Stomach (tissue), 9 donors: ENCODE measurements around the gene CCN5. TPM values are rescaled to one million over a fixed set of nuclear protein-coding genes. Genes with fewer than 3 reads are reported as not detected.

ENCODE experiments used
- DNase-seq, 2 donors: peaks; one replicate each; pipeline versions ENCODE4 v3.0.0 to v3.0.0-alpha.2; 2013 to 2019
- H3K27ac ChIP-seq, 5 donors: fragments of 200-600 bp in 4 of 5; sonication (generic) in 4 of 5; one replicate each; pipeline ENCODE4 v1.5.1; 2013 to 2019; ENCODE audit warnings: mild to moderate bottlenecking in 1 of 5, moderate library complexity in 1 of 5
- H3K27me3 ChIP-seq, 3 donors: fragments of 200-600 bp; sonication (generic); one replicate each; pipeline ENCODE4 v1.5.1; 2017 to 2019; ENCODE audit warnings: mixed run types in 1 of 3
- H3K36me3 ChIP-seq, 4 donors: fragments of 200-600 bp; sonication (generic); 1 replicate in 3 of 4; 2 replicates in 1 of 4; pipeline ENCODE4 v1.5.1; 2016 to 2019
- H3K4me1 ChIP-seq, 4 donors: fragments of 200-600 bp; sonication (generic); one replicate each; pipeline ENCODE4 v1.5.1; 2016 to 2019
- H3K4me3 ChIP-seq, 4 donors: fragments of 200-600 bp; sonication (generic) in 3 of 4; one replicate each; pipeline ENCODE4 v1.5.1; 2016 to 2019; ENCODE audit warnings: mild to moderate bottlenecking in 1 of 4
- H3K9me3 ChIP-seq, 4 donors: fragments of 200-600 bp; sonication (generic); one replicate each; pipeline ENCODE4 v1.5.1; 2016 to 2019
- CTCF ChIP-seq, 7 experiments: fragments of 450-650 bp in 4 of 7; fragments of 200-600 bp in 3 of 7; sonication (generic) in 3 of 7; IDR thresholded peaks; one replicate each; pipeline ENCODE4 v1.5.1; 2016 to 2019; ENCODE audit warnings: antibody characterized with exemption in 7 of 7, control low read depth in 2 of 7, mild to moderate bottlenecking in 1 of 7
- EP300 ChIP-seq: sonication (generic); formaldehyde crosslinking; IDR thresholded peaks from one replicate; pipeline ENCODE4 v1.6.1; 2017; ENCODE audit warnings: antibody characterized with exemption
- POLR2A ChIP-seq, 4 donors: fragments of 450-650 bp; IDR thresholded peaks; one replicate each; pipeline ENCODE4 v1.6.1; 2016; ENCODE audit warnings: antibody characterized with exemption in 4 of 4, control low read depth in 2 of 4, mild to moderate bottlenecking in 1 of 4, moderate library complexity in 1 of 4
- POLR2AphosphoS5 ChIP-seq, 3 donors: sonication (generic); formaldehyde crosslinking; IDR thresholded peaks; one replicate each; pipeline ENCODE4 v1.6.1; 2016; ENCODE audit warnings: antibody characterized with exemption in 3 of 3
- WGBS, 5 donors: extraction: QIAGEN DNeasy Blood & Tissue Kit in 3 of 5; methylation state at CpG; one replicate each; pipeline versions ENCODE4 v1.1.5 to v1.1.7; 2013 to 2018; 5-methylcytosine and 5-hydroxymethylcytosine counted together
- intact Hi-C: fragments of 100-400 bp; cut with DNase I; formaldehyde crosslinking; loops from one replicate; pipeline ENCODE4 v1.15.1; 2023; ENCODE audit warnings: low total_unique reads
- polyA plus RNA-seq, 3 donors: library from polyadenylated mRNA; stranded (reverse); fragments of 200-250 nt; gene quantifications; one replicate each; pipeline ENCODE4 v1.2.3, GENCODE V29; 2013
- total RNA-seq, 5 donors: library from RNA; depleted of rRNA; stranded (reverse); fragments of >200 nt; gene quantifications; one replicate each; pipeline versions ENCODE4 v1.1.0 to v1.2.3, GENCODE V29; 2014 to 2016
- donor health status: healthy with polysubstance abuse.
- donor health status: Bipolar disorder and iron deficiency.
- donor health status: healthy.

Gene CCN5
- total and polyA plus RNA-seq, 8 donors = 2.5 to 193 (median 8.2) TPM; not detected in 3

GRCh38 chr20:44765091-44765490, 49.9 kb downstream of the CCN5 start:
- Histone ChIP-seq H3K9me3 (no peaks in the 10 kb centered on the region), H3K27ac (no peak overlapping the region), H3K4me1 (no peaks in the 10 kb centered on the region), H3K36me3 (no peaks in the 10 kb centered on the region), H3K4me3 (no peak overlapping the region), H3K27me3 (peaks cover 0 to 43% (median 0%) of the 10 kb centered on the region in 3 donors)
- DNase-seq = no peak
- intact Hi-C loops = no loop called here
- TF ChIP-seq EP300 = no peak
- TF ChIP-seq CTCF (IDR thresholded peaks at IDR 0.05) = no peak
- TF ChIP-seq POLR2AphosphoS5 (IDR thresholded peaks at IDR 0.05) = no peak
- TF ChIP-seq POLR2A (IDR thresholded peaks at IDR 0.05) = no peak
- WGBS, 5 donors = 54 to 64% (median 56%) methylated on average over 4 of the region's 4 CpGs

GRCh38 chr20:44765701-44766347, 50.7 kb downstream of the CCN5 start:
- H3K27ac ChIP-seq = no peak overlapping the region
- no peaks in the 10 kb centered on the region for H3K9me3 ChIP-seq
- H3K4me1 ChIP-seq = no peaks in the 10 kb centered on the region
- H3K36me3 ChIP-seq = no peaks in the 10 kb centered on the region
- WGBS, 5 donors = 35 to 50% (median 47%) methylated on average over 7 of the region's 7 CpGs
- DNase-seq = peak in 1 of 2 donors; percentile 36
- TF ChIP-seq POLR2AphosphoS5 (IDR thresholded peaks at IDR 0.05) (peak in 1 of 3 donors; percentile 39), POLR2A (IDR thresholded peaks at IDR 0.05) (no peak)
- H3K4me3 ChIP-seq = no peak overlapping the region
- intact Hi-C loops = no loop called here
- H3K27me3 ChIP-seq = peaks cover 0 to 48% (median 0%) of the 10 kb centered on the region in 3 donors

- intact Hi-C loops = no loop called here
- no peak for DNase-seq
- no peak for TF ChIP-seq POLR2A (IDR thresholded peaks at IDR 0.05)
- TF ChIP-seq EP300 = no peak
- TF ChIP-seq CTCF (IDR thresholded peaks at IDR 0.05) = no peak
- TF ChIP-seq POLR2AphosphoS5 (IDR thresholded peaks at IDR 0.05) = no peak
Observed at GRCh38 chr20:44768256-44768655, 53.1 kb downstream of the CCN5 start.

GRCh38 chr20:44768854-44769480, 53.8 kb downstream of the CCN5 start:
- H3K9me3 ChIP-seq = no peaks in the 10 kb centered on the region
- H3K27ac ChIP-seq = no peak overlapping the region
- no peak overlapping the region for H3K4me3 ChIP-seq
- TF ChIP-seq POLR2A (IDR thresholded peaks at IDR 0.05) = no peak
- TF ChIP-seq CTCF (IDR thresholded peaks at IDR 0.05) = no peak
- no peak for TF ChIP-seq EP300
- TF ChIP-seq POLR2AphosphoS5 (IDR thresholded peaks at IDR 0.05) = no peak
- WGBS, 5 donors = 50 to 67% (median 55%) methylated on average over 5 of the region's 5 CpGs
- intact Hi-C loops = no loop called here
- no peaks in the 10 kb centered on the region for H3K36me3 ChIP-seq
- H3K27me3 ChIP-seq = peaks cover 0 to 66% (median 0%) of the 10 kb centered on the region in 3 donors
- H3K4me1 ChIP-seq = no peaks in the 10 kb centered on the region
- no peak for DNase-seq

More at GRCh38 chr20:44768256-44768655, 53.1 kb downstream of the CCN5 start:
- Histone ChIP-seq H3K4me1 (no peaks in the 10 kb centered on the region), H3K4me3 (no peak overlapping the region), H3K27ac (no peak overlapping the region), H3K9me3 (no peaks in the 10 kb centered on the region), H3K36me3 (no peaks in the 10 kb centered on the region), H3K27me3 (peaks cover 0 to 59% (median 0%) of the 10 kb centered on the region in 3 donors)
- 56 to 66% (median 59%) methylated on average over 6 to 8 of the region's 8 CpGs for WGBS, 5 donors

GRCh38 chr20:44769481-44769863, 54.3 kb downstream of the CCN5 start:
- Histone ChIP-seq H3K36me3 (no peaks in the 10 kb centered on the region), H3K9me3 (no peaks in the 10 kb centered on the region), H3K27ac (no peak overlapping the region), H3K4me3 (no peak overlapping the region), H3K4me1 (no peaks in the 10 kb centered on the region), H3K27me3 (peaks cover 0 to 68% (median 0%) of the 10 kb centered on the region in 3 donors)
- WGBS, 5 donors = 53 to 73% (median 61%) methylated on average over 5 of the region's 5 CpGs
- no peak for TF ChIP-seq POLR2AphosphoS5 (IDR thresholded peaks at IDR 0.05)
- TF ChIP-seq CTCF (IDR thresholded peaks at IDR 0.05) = no peak
- TF ChIP-seq EP300 = no peak
- no peak for TF ChIP-seq POLR2A (IDR thresholded peaks at IDR 0.05)
- intact Hi-C loops = no loop called here
- DNase-seq = no peak
